ENCODE data around the gene LARGE1.
"Not testable (repeated sequence)": the region's sequence is repeated elsewhere in the genome, so short reads cannot be mapped to it uniquely, and the experiment has no call there.

The LARGE1 gene

DNA sequence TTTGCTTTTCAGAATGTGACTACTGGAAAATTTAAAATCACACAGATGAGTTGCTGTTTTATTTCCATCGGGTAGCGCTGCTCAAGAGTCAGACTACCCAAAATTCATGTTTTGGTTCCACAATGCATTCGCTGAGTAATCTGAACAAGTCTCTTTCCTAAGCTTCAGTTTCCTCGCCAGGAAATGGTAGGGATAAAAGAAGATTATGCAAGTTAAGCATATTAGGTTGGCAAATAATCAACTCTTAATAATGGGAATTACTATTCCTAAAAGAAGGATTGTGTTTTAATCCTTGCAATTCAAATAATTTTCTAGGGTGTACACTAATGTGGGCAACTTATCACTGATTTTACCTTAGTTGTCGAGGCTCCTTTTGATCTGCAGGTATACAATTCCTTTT lies 326.5 kb downstream of the LARGE1 start:
- no peak for DNase-seq (ENCODE audit: low read depth)

DNA sequence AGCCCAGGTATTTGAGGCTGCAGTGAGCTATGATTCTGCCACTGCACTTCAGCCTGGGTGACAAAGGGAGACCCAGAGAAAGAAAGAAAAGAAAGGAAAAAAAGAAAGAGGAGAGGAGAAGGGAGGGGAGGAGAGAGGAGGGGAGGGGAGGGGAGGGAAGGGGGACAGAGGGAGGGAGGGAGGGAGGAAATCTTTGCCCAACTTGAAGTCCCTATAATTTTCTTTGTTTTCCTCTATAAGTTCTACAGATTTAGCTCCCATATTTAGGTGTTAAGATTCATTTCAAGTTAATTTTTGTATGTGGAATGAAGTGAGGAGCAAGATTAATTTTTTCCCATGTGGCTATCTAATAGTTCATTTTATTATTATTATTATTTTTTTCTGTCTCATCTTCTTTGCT lies 328.3 kb downstream of the LARGE1 start:
- DNase-seq (ENCODE audit: low read depth), result no peak

DNA sequence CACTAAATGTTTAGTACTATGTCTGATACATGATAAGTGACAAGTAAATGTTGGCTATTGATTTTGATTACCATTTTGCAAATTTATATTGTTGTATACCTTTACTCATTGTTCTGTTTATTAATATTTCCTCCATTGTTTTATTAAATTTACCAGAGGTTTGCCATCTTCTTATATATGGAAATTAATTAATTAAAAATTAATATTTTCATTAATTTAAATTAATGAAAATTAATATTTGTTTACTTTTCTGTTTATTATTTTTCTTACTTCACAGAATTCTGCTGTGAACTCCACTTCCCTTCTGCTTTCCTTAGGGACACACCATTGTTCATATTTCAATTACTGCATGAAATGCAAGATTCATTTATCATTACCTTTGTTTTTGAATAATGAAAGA lies 331.0 kb downstream of the LARGE1 start:
- no peak for DNase-seq (ENCODE audit: low read depth)

DNA sequence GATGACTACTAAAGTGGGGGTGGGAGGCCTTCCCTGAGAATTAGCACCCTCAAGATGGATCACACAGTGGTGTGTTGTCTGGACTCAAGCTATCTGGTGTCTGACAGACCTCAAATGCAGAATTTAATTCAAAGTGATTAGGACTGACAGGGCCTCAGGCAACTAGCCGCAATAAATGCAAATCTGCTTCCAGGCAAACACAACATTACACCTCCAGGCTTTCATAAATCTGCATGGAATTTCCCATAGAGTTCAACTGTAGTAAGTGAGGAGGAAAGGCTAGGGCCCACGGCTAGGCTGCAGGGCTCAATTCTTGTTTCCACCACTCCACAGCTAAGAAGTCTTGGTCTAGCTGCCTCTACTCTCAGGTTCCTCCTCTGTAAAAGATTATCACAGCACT lies 331.4 kb downstream of the LARGE1 start:
- no peak for DNase-seq (ENCODE audit: low read depth)

DNA sequence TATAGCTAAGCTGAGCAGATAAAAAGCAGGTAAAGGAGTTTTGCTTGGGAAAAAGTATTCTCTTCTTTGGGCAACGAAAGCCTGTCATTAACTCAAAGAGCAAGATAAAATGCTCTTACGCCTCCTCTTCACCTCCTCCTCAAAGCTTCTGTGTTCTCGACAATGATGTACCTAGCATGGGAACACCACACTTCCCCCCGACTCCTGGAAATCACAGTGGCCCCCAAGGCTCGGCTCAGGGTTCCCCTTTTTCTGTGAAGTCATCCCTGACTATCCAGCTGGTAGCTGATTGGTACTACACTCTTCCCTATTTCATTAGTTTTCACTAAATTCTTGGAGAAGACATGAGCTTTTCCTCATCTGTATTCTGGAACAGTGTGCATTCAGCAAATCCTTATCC lies 336.1 kb downstream of the LARGE1 start:
- DNase-seq (ENCODE audit: low read depth), result no peak

DNA sequence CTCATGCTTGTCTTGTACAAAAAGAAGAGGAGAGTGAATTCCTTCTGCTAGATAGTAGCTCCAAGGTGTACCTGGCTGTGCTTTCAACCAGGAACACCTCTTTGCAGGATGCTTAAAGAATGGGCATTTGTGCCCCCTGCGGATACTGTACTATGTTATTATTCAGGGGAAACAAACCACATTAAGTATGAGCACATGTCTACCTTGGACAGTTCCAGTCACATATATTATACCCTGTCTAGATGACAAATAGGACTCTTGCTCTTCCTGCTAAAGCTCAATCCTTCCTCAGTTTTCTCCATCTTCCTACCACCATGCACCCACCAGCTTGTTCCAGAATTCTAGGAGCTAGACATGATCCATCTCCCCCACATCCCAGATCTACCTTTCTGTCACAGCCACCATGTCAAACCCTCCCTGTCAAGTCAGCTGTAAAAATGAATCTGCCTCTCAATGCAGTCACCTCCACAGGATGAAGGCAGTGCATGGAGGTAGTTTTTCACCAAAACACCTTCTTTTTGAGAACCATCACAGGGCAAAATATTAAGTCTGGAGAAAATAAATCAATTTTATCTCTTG lies 337.4 kb downstream of the LARGE1 start:
- no peak for DNase-seq (ENCODE audit: low read depth)

DNA sequence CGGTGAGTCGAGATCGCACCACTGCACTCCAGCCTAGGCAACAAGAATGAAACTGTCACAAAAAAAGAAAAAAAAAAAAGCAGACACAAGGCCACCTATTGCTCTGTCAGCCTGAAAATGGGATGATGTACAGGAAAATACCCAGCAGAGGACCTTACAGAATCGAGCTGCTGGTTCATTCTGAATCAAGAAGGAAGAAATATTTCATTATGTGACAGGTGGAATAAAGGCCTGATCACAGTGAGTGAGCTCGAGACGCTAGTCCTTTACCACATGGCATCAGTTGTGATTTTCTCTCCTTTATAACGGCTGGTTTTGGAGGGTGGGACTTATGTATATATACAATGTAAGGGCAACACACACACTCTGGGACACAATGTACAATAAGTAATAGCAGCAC lies 340.0 kb downstream of the LARGE1 start:
- DNase-seq (ENCODE audit: low read depth), result no peak

DNA sequence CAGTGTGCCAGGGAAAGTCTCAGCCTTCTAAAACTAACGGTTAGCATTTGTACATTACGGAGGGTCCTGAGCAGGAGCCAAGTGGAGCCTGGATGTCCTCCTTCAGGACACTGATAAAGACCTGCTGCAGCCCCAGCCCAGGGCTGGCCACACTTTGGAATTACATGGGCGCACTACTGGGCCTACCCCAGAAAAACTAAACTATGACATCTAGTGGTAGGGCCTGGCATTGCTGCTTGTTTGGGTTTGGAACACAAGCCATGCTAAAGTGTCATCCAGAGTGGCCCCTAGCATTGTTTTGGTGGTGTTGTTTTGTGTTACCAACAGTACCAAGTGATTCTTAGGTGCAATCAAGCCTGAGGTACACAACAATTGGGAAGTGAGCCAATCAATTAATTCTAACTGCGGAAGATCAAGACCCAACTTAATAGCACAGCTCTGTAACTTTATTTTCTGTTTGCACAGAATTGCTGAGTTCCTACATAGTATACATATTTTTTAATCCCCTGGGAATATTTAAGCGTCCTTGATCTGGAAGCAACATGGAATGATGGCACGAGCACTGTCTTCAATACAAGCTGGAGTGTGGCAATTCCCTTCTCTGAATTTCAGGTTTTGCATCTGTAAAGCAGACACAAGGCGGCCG lies 340.7 kb downstream of the LARGE1 start:
- peak; percentile 6 for DNase-seq (ENCODE audit: low read depth)

DNA sequence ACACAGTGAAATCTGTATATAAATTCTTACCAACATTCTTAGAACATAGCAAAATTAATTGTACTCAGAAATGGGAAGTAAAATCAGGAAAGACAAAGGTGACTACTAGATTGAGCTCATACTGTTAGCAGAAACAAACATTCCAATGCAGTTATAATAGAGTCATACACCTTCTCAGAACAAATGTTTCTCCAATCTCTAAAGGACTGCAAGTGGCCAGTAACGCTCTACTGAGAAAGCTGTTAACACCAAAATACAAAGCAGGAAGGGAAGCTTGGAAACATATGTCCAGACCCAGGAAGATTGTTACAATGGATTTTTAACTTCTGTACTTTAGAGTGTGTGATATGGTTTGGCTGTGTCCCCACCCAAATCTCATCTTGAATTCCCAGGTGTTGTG lies 341.5 kb downstream of the LARGE1 start:
- no peak for DNase-seq (ENCODE audit: low read depth)

DNA sequence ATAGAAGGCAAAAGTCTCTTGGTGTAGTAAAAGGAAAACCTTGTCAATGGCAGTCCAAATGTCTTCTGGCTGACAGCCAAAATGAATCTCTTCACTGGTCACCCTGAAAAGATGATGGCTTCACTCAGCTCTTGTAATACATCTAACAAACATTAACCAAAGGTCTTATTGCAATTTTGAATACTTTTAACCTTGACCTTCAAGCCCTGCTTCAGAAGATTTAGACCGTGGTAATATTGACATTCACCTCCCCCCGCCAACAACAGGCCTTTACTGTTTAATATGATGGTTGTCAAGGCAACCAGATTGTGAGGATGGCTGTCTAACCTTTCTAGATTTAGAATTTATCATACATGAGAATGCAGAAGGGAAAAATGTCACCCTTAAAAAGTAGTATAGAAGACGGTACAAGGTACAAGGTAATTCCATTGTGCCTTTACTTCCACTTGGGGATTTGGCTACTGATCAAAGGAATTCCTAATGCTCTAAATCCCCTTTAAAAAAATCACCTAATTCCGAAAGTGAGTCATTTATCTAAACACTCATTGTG lies 342.3 kb downstream of the LARGE1 start:
- DNase-seq (ENCODE audit: low read depth), result no peak

DNA sequence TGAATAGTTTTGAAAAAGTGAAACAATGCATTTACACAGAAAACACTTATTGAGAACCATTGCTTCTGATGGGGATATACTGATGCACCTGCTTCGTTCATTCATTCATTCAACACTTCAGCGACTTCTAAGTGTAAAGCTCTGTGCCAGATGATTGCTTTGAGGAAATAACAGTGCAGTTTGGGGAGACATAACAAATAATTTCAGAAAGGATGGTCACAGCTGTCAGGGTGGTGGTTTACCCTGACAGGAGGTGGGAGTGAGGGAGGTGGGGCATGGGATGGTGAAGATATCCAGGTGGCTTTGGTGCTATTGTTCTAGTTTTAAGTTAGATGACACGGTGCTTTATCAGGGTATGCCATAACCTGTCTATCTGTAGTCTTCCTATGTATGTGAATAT lies 344.1 kb downstream of the LARGE1 start:
- DNase-seq (ENCODE audit: low read depth), result no peak

DNA sequence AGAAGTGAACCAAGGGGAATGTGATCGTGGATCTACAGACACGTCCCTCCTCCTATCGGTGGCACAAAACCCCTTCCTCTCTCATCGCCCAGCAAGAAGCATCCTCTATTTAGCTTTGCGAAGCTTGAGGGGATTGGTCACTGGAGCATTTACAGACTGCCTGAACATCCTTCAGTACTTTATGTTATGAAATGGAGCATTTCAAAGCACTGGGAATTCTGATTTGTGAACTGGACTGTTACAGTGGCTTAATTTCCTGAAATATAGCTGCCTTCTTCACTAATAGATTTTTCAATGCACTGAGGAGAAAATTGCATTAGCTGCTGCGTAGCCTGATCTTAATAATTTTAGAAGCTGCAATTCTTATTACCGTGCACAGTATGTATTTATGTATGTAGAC lies 344.5 kb downstream of the LARGE1 start:
- DNase-seq (ENCODE audit: low read depth), result no peak

DNA sequence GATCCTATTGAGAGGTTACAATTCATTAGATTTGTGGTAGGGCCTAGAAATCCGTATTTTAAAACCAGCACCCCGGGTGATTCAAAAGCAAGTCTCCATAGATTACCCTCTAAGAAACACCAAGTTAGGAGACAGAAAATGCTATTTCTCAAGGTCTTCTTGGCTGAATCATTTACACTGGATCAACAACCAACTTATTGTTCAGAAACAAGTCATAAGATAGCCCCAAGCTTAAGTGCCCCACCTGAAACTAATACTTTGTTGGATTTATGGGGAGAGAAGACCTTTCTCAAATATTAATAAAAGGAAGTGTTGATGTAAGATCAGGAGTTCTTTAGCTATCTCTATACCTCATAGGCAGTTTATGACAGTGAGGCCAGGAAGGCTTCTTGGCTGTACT lies 345.2 kb downstream of the LARGE1 start:
- DNase-seq (ENCODE audit: low read depth), result no peak

DNA sequence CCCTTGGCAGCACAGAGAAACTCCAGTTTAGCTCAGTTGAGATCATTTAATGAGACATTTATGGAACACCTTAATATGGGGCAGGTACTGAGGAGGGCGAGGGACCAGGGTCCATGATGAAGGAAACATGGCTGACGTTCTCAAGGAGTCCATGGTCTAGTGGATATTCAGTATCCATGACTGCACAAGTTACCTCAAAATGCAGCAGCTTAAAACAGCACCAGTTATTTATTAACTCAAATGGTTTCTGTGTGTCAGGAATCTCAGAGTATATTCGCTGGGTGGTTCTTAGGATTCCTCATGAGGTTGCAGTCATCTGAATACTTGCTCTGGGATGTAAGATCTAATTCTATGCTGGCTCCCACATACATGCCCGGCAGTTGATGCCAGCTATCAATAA lies 346.8 kb downstream of the LARGE1 start:
- DNase-seq (ENCODE audit: low read depth), result no peak

DNA sequence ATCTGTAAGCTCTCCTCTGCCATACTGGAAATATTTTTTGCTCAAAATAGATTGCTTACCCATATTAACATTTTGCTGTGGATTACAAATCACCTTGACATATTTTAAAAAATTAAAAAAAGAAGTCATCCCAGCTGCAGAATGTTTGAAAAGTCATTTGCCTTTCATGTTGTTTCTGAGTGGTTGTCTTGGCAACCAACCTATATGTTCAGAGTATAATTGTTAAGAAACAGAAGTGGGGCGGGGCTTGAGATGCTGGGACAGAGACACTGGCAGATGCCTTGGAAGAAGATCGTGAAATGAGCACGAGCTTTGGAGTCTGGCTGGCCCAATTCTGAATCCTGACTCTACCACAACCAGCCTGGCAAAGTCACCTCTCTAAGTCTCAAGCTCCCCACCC lies 348.2 kb downstream of the LARGE1 start:
- no peak for DNase-seq (ENCODE audit: low read depth)

DNA sequence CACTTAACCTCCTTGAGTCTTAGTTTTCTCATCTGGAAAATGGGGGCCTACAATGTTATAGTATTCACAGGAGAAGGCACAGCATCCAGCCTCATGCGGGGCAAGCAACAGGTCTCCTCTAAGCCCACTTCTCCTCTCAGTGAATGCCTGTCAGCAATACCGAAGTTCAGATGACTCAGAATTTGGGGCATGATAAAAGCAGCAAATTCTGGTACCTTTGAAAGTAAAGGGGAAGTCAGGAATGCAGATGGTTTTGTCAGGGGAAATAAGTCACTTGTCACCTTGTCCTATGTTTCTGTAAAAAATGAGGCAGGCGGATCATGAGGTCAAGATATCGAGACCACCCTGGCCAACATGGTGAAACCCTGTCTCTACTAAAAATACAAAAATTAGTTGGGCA lies 350.2 kb downstream of the LARGE1 start:
- no peak for DNase-seq (ENCODE audit: low read depth)

DNA sequence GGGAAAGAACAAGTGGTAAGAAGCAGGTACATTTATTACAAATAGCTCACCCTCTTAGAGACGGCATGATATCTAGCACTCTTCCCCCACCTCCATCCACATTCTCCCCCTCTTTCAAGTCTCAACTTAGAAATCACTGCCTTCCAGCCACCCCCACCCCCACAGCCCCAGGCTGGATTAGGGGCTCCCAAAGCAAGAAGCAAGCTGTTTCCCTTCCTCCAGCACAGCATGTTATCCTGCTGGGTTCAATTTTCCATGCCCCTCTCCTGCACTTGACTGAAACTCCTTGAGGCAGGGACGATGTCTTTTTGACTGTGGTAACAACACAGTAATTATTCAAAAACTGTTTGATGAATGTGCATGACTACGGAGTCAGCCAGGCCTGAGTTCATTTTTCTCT lies 350.7 kb downstream of the LARGE1 start:
- DNase-seq (ENCODE audit: low read depth), result no peak

DNA sequence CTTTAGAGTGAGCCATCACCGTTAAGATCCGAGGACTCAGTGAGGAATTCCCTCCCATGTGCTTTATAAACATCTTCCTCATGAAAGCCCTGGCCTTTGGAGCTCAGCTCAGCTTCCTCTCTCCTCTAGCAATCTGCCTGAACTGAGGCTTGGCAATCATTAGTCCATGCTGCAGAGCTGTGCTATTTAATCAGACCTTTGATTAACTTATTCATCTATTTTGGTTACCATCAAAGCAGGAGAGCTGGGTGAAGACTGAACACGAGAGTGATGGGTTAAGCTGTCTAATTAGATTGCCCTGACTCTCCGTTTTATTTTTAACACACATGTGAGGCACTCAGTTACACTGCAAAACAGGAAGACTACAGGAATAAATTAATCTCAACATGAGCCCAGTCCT lies 351.3 kb downstream of the LARGE1 start:
- DNase-seq (ENCODE audit: low read depth), result no peak

DNA sequence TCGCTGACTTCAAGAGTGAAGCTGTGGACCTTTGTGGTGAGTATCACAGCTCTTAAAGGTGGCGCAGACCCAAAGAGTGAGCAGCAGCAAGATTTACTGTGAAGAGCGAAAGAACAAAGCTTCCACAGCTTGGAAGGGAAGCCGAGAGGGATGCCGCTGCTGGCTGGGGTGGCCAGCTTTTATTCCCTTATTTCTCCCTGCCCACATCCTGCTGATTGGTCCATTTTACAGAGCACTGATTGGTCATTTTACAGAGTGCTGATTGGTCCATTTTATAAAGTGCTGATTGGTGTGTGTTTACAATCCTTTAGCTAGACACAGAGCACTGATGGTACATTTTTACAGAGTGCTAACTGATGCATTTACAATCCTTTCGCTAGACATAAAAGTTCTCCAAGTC lies 353.8 kb downstream of the LARGE1 start:
- DNase-seq (ENCODE audit: low read depth), result not testable (repeated sequence)

DNA sequence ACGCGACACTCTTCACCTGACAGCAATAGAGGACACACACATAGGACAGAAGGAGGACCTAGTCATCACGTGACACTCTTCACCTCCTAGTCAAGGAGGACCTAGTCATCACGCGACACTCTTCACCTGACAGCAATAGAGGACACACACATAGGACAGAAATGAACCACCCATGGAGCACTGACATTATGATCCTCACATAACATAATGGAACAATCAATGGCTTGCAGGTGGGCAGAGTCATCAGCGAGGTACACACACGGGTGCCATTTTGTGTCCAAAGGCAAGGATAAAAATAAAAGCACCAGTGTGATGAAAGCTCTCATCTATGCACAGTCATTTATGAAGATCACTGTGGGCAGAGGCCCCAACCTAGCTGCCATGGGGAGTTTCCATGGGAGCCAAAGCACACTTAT lies 354.7 kb downstream of the LARGE1 start:
- no peak for DNase-seq (ENCODE audit: low read depth)

DNA sequence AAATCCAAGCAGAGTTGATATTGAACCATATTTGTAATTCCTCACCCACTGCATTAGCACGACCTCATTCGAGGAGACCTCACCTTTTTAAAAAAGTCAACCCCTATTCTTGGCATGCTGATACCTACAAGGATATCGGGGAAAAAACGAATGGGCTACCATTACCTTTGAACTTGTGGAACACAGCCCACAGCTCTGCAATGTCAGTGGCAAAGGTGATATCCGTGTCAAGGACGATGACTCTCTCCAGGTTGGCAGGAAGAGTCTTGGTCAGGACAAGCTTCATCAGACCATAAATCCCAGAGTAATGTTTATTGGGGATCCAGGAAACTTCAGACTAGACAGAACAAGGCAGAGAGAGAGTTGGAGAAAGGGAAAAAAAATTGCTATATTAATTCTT lies 355.6 kb downstream of the LARGE1 start:
- DNase-seq (ENCODE audit: low read depth), result no peak

DNA sequence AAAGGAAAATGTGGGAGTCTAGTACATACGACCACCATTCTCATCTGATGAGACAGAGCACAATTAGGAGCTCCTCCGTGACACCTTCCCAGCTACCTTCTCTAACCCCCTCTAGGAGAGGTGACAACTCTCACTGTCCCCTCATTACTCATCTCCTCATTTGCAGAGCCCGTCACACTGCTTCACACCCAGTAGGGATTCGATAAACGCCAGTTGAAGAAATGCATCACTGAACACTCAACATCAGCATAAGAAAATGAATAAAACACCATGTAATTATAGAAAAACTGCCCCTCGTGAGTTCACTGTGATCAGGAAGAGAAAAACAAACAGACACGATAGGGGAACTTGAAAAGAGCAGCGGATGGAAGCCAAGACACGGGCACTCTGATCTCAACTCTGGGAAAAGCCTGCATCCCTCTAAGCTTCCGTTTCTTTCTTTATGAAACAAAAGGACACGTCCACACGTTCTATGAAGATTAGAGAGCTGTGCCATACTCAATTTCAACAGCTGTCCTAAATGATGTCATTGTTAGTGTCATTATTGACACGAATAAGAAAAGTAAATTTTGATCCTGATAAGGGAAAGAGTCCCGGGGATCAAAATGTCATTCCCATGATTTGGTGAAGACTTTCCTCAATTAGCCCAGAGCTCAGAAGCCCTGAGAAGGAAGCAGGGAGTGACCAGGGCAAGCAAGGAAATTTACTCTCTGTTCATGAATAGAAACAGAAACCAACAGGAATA lies 356.9 kb downstream of the LARGE1 start:
- no peak for DNase-seq (ENCODE audit: low read depth)

DNA sequence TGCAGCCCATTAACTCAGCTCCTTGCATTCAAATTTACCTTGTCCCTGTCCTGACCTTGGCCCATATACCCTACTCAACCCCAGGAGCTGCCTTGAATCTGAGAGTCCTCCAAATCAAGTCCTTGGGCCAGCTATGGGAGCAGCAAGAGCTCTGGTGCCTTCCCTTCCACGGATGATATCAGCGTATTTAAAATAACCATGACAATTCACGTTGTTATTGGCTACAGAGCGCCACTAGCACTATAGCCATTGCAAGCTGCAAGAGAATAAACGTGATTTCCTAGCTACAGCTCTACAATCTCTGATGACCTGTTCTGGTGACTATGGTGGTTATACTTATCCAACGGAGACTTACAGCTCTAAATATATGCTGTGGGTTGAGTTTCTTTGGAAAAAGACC lies 357.8 kb downstream of the LARGE1 start:
- DNase-seq (ENCODE audit: low read depth), result no peak
